K562 (cell line): Measurements from ENCODE around the gene HOATZ. TPM values are rescaled to one million over a fixed set of nuclear protein-coding genes. Genes with fewer than 3 reads are reported as not detected.
A peak's percentile ranks its signal among the peaks of the same experiment; 100 is the strongest.

Experiments used
- ATAC-seq: fragments of 200-7000 bp; cut with Tn5 transposase; 3 replicates; pipeline ENCODE4 v1.9.1; 2020; ENCODE audit warnings: moderate library complexity
- BruUV-seq: library from RNA; stranded (reverse); fragments of 400-500 nt; replicated peaks from 2 replicates; lab custom pipeline; 2021; lab: Mats Ljungman, UMichigan
- CTCF ChIA-PET: fragments of 300-600 bp; formaldehyde crosslinking; extraction: SDS; loops from one replicate; lab custom pipeline; 2021; ENCODE audit warnings: low intra/inter-chr PET ratio; lab: Yijun Ruan, JAX
- POLR2A ChIA-PET: fragments of 300-600, 350-650 bp; sonication (Branson Sonifier 250); formaldehyde crosslinking; extraction: SDS; loops from one replicate; lab custom pipeline; 2021; ENCODE audit warnings: antibody characterized with exemption, inconsistent platforms; lab: Yijun Ruan, JAX
- DNase-seq, 4 experiments: peaks; one replicate each; pipeline versions ENCODE4 v3.0.0 to v3.0.0-alpha.2; 2011 to 2018; ENCODE audit warnings: low spot score in 3 of 4, mixed read lengths in 3 of 4; ENCODE audit errors: extremely low read depth in 1 of 4
- FAIRE-seq: peaks from 2 replicates; lab custom pipeline; 2011; peaks lifted over from hg19 to GRCh38; lab: Jason Lieb, UNC
- H2AFZ ChIP-seq: 2 replicates; pipeline ENCODE4 v1.6.0; 2011; ENCODE audit warnings: low read depth, low read length, control low read depth, inconsistent platforms
- H3K27ac ChIP-seq: fragments of 200-600 bp; 3 replicates; pipeline ENCODE4 v1.8.0; 2011; ENCODE audit warnings: low read depth, mild to moderate bottlenecking, control low read depth, inconsistent platforms, low read length, moderate library complexity, mixed read lengths; ENCODE audit errors: extremely low read depth
- H3K27me3 ChIP-seq, 2 experiments: fragments of 300-600 bp in 1 of 2; 2 replicates in 1 of 2; 3 replicates in 1 of 2; pipeline versions ENCODE4 v1.6.0 to v1.8.0; 2011; ENCODE audit warnings: inconsistent platforms in 2 of 2, low read length in 2 of 2, mild to moderate bottlenecking in 1 of 2, mixed read lengths in 1 of 2, moderate library complexity in 1 of 2; ENCODE audit not compliant: control insufficient read depth in 2 of 2, insufficient read depth in 2 of 2
- H3K36me3 ChIP-seq: fragments of 300-600 bp; 3 replicates; pipeline ENCODE4 v1.8.0; 2011; ENCODE audit warnings: mild to moderate bottlenecking, low read length, inconsistent platforms; ENCODE audit not compliant: control insufficient read depth, insufficient read depth
- H3K4me1 ChIP-seq, 2 experiments: fragments of 200-600 bp in 1 of 2; replicated peaks in 1 of 2; 2 replicates in 1 of 2; 3 replicates in 1 of 2; pipeline versions ENCODE4 v1.5.1 to v1.8.0; 2011; ENCODE audit warnings: inconsistent platforms in 2 of 2, low read length in 2 of 2, mild to moderate bottlenecking in 1 of 2, mixed read lengths in 1 of 2, moderate library complexity in 1 of 2; ENCODE audit not compliant: control insufficient read depth in 2 of 2, insufficient read depth in 2 of 2
- H3K4me2 ChIP-seq: 2 replicates; pipeline ENCODE4 v1.6.1; 2011; ENCODE audit warnings: low read length, control low read depth, inconsistent platforms, mixed read lengths; ENCODE audit not compliant: insufficient read depth
- H3K4me3 ChIP-seq: fragments of 200-600 bp; sonication (generic), shearing (Covaris generic); 2 replicates; pipeline ENCODE4 v1.5.1; 2016; ENCODE audit warnings: control low read depth, inconsistent platforms
- H3K79me2 ChIP-seq: fragments of 200-600 bp; 3 replicates; pipeline ENCODE4 v1.8.0; 2011; ENCODE audit warnings: low read length, inconsistent platforms; ENCODE audit not compliant: control insufficient read depth, insufficient read depth
- H3K9ac ChIP-seq, 2 experiments: 2 replicates each; pipeline versions ENCODE4 v1.6.0 to v1.6.1; 2011; ENCODE audit warnings: low read depth in 2 of 2, low read length in 2 of 2, control low read depth in 1 of 2, inconsistent platforms in 1 of 2, mild to moderate bottlenecking in 1 of 2, mixed read lengths in 1 of 2; ENCODE audit not compliant: insufficient read depth in 1 of 2
- H3K9me1 ChIP-seq: one replicate; pipeline ENCODE4 v1.6.0; 2011; ENCODE audit warnings: inconsistent platforms, mild to moderate bottlenecking, low read length, moderate library complexity; ENCODE audit not compliant: control insufficient read depth, insufficient read depth
- H3K9me3 ChIP-seq: replicated peaks from 2 replicates; pipeline ENCODE4 v1.5.1; 2011; ENCODE audit warnings: low read depth, low read length, inconsistent platforms; ENCODE audit not compliant: control insufficient read depth, insufficient read depth
- H4K20me1 ChIP-seq: replicated peaks from 2 replicates; pipeline ENCODE4 v1.6.1; 2011; ENCODE audit warnings: low read length, inconsistent platforms, mixed read lengths; ENCODE audit not compliant: control insufficient read depth, insufficient read depth
- CHCHD3 ChIP-seq: fragments of 250-450 bp; sonication (Bioruptor Pico); IDR thresholded peaks from 2 replicates; pipeline ENCODE4 v2.1.2; 2022; ENCODE audit warnings: mild to moderate bottlenecking
- DIDO1 ChIP-seq: fragments of 450-650 bp; IDR thresholded peaks from 2 replicates; pipeline ENCODE4 v1.6.1; 2016; ENCODE audit warnings: low read depth, missing biosample characterization, missing genetic modification characterization
- HCFC1 ChIP-seq: IDR thresholded peaks from 2 replicates; pipeline ENCODE4 v1.6.1; 2012; ENCODE audit warnings: low read depth, low read length, improper control_type of control experiment
- MEF2A ChIP-seq: IDR thresholded peaks from 2 replicates; pipeline ENCODE4 v1.6.1; 2011; ENCODE audit warnings: low read depth, mild to moderate bottlenecking, low read length, moderate library complexity; ENCODE audit not compliant: control insufficient read depth
- POLR2A ChIP-seq: fragments of 450-650 bp; conservative IDR thresholded peaks from 2 replicates; pipeline ENCODE4 v1.6.1; 2016
- SAP30 ChIP-seq: fragments of 200-600 bp; sonication (generic); IDR thresholded peaks from 2 replicates; pipeline ENCODE4 v1.6.1; 2012; ENCODE audit warnings: borderline replicate concordance, low read depth, mild to moderate bottlenecking, moderate library complexity, low read length, control low read depth, inconsistent platforms; ENCODE audit not compliant: insufficient read depth, poor library complexity, severe bottlenecking
- ZBTB33 ChIP-seq: sonication (generic); formaldehyde crosslinking; IDR thresholded peaks from 2 replicates; pipeline ENCODE4 v1.8.1; 2023; ENCODE audit warnings: mild to moderate bottlenecking, missing genetic modification reagents
- ZNF717 ChIP-seq: fragments of 250-450 bp; sonication (Bioruptor Pico); IDR thresholded peaks from 2 replicates; pipeline ENCODE4 v1.5.0; 2021
- ZNF778 ChIP-seq: fragments of 450-650 bp; formaldehyde crosslinking; IDR thresholded peaks from 2 replicates; pipeline ENCODE4 v1.4.0; 2020; ENCODE audit warnings: mild to moderate bottlenecking, moderate library complexity
- WGBS: fragments of 100-300 bp; shearing (Covaris generic); methylation state at CpG from one replicate; pipeline ENCODE4 v1.1.6; 2016; ENCODE audit warnings: low coverage, mixed read lengths; ENCODE audit not compliant: insufficient coverage; ENCODE audit errors: missing lambda C conversion rate; 5-methylcytosine and 5-hydroxymethylcytosine counted together
- in situ Hi-C: fragments of 300-500 bp; cut with MboI; formaldehyde crosslinking; loops from 4 replicates; pipeline ENCODE4 v1.15.0; 2018; ENCODE audit warnings: inconsistent platforms, mixed read lengths
- intact Hi-C: fragments of 100-400 bp; cut with micrococcal nuclease; formaldehyde crosslinking; loops from 2 replicates; pipeline ENCODE4 v1.14.2; 2022
- polyA plus RNA-seq, 8 experiments: library from polyadenylated mRNA; depleted of rRNA in 4 of 8; stranded (reverse) in 5 of 8; unstranded in 3 of 8; fragments of >200 nt; fragmentation: Nextera tagmentation in 2 of 8; fragmentation: Illumina TruSeq in 1 of 8; extraction: Ambion mirVana in 2 of 8; extraction: Trizol in 1 of 8; gene quantifications; 2 replicates each; pipeline versions ENCODE4 v1.2.1 to v1.2.3, GENCODE V29; 2011 to 2014; ENCODE audit warnings: inconsistent platforms in 1 of 8, missing spikeins in 1 of 8
- total RNA-seq, 7 experiments: library from RNA; depleted of rRNA in 6 of 7; stranded (reverse); fragments of >200 nt in 6 of 7; fragmentation: Illumina TruSeq in 2 of 7; extraction: Trizol in 2 of 7; gene quantifications; 2 replicates each; pipeline versions ENCODE4 v1.2.1 to v1.2.3, GENCODE V29; 2011 to 2021; ENCODE audit warnings: low replicate concordance in 1 of 7

Gene HOATZ
- total and polyA plus RNA-seq, 9 of the 15 experiments (the other 6 are each of a cell fraction or from before 2014, with no cell fraction given), result not detected

GRCh38 chr11:111559800-111560464, 45.4 kb downstream of the HOATZ start:
- FAIRE-seq (no peak), DNase-seq (no peak), ATAC-seq (no peak)
- H3K79me2 ChIP-seq, result no peaks in the 10 kb centered on the region
- no peaks in the 10 kb centered on the region for H3K36me3 ChIP-seq
- no peaks in the 10 kb centered on the region; a peak in 1 of 5 replicates for H3K27me3 ChIP-seq
- H3K4me3 ChIP-seq, result no peak overlapping the region
- intact Hi-C loops, result no loop called here
- H2AFZ ChIP-seq, result peak overlapping the region; percentile 73
- 19% methylated on average over 11 of the region's 11 CpGs for WGBS
- no peaks in the 10 kb centered on the region for H4K20me1 ChIP-seq
- ChIA-PET POLR2A (interaction anchor here (0.6 to 1.4 kb wide), 4 partner anchors 9 to 690 kb away, joined by 3 read pairs; no protein-coding TSS in a partner anchor), CTCF (no interaction called here)
- peak overlapping the region; percentile 53; the same call in 1 of the 2 replicates for H3K4me2 ChIP-seq
- no TSS peak for BruUV-seq
- no peak for TF ChIP-seq CHCHD3
- TF ChIP-seq ZBTB33, result no peak
- no peak for TF ChIP-seq MEF2A
- no peak for TF ChIP-seq ZNF778
- no peak for TF ChIP-seq ZNF717 (CRISPR knock-in tag)
- TF ChIP-seq DIDO1 (tag), result no peak
- TF ChIP-seq HCFC1, result no peak
- no peak for TF ChIP-seq SAP30
- TF ChIP-seq POLR2A, result no peak
- no peaks in the 10 kb centered on the region for H3K9me1 ChIP-seq
- in situ Hi-C loops, result no loop called here
- no peak overlapping the region for H3K9ac ChIP-seq
- no peaks in the 10 kb centered on the region; a peak in 1 of 5 replicates for H3K4me1 ChIP-seq
- no peak overlapping the region for H3K27ac ChIP-seq
- H3K9me3 ChIP-seq, result no peaks in the 10 kb centered on the region
